Neural progenitor cell (in vitro differentiated cells): ENCODE results near the gene FOLR2. TPM values are rescaled to one million over a fixed set of nuclear protein-coding genes. Genes with fewer than 3 reads are reported as not detected.

Experiments
- DNase-seq: peaks from one replicate; pipeline ENCODE4 v3.0.0-alpha.2; 2016; ENCODE audit warnings: low spot score
- H2AFZ ChIP-seq: fragments of 200-600 bp; sonication (generic); replicated peaks from 2 replicates; pipeline ENCODE4 v1.6.1; 2016; ENCODE audit warnings: antibody characterized with exemption
- H3F3A ChIP-seq: fragments of 200-600 bp; sonication (generic); 2 replicates; pipeline ENCODE4 v1.6.1; 2016; ENCODE audit warnings: antibody characterized with exemption, low read depth
- H3K27ac ChIP-seq: fragments of 200-600 bp; sonication (generic); 2 replicates; pipeline ENCODE4 v1.5.1; 2016; ENCODE audit warnings: mild to moderate bottlenecking
- H3K27me3 ChIP-seq: fragments of 200-600 bp; sonication (generic); 2 replicates; pipeline ENCODE4 v1.6.1; 2016; ENCODE audit warnings: mild to moderate bottlenecking, moderate library complexity
- H3K36me3 ChIP-seq: fragments of 200-600 bp; sonication (generic); 2 replicates; pipeline ENCODE4 v1.5.1; 2016
- H3K4me1 ChIP-seq: fragments of 200-600 bp; sonication (generic); 2 replicates; pipeline ENCODE4 v1.6.1; 2016; ENCODE audit warnings: mixed run types
- H3K4me2 ChIP-seq: fragments of 200-600 bp; sonication (generic); 2 replicates; pipeline ENCODE4 v1.6.1; 2016
- H3K4me3 ChIP-seq: fragments of 200-600 bp; sonication (generic); 2 replicates; pipeline ENCODE4 v1.5.1; 2016
- H3K79me2 ChIP-seq: fragments of 200-600 bp; sonication (generic); 2 replicates; pipeline ENCODE4 v1.6.1; 2016; ENCODE audit warnings: low read depth
- H3K9ac ChIP-seq: fragments of 200-600 bp; sonication (generic); 2 replicates; pipeline ENCODE4 v1.6.1; 2016
- H3K9me3 ChIP-seq: fragments of 200-600 bp; sonication (generic); 2 replicates; pipeline ENCODE4 v1.5.1; 2016; ENCODE audit warnings: low read depth
- H4K20me1 ChIP-seq: fragments of 200-600 bp; sonication (generic); 2 replicates; pipeline ENCODE4 v1.6.1; 2016; ENCODE audit warnings: low read depth
- H3K27ac Mint-ChIP-seq: 3 replicates; pipeline ENCODE4 v1.8.0; 2021; ENCODE audit warnings: mixed read lengths
- H3K27me3 Mint-ChIP-seq: 2 replicates; pipeline ENCODE4 v1.8.0; 2022; ENCODE audit warnings: low read depth, mild to moderate bottlenecking, inconsistent platforms, moderate library complexity, mixed read lengths; ENCODE audit not compliant: insufficient read depth
- H3K36me3 Mint-ChIP-seq: 3 replicates; pipeline ENCODE4 v1.8.0; 2021; ENCODE audit warnings: mixed read lengths
- H3K4me1 Mint-ChIP-seq: 3 replicates; pipeline ENCODE4 v1.8.0; 2021; ENCODE audit warnings: mixed read lengths
- H3K4me3 Mint-ChIP-seq: 3 replicates; pipeline ENCODE4 v1.8.0; 2021; ENCODE audit warnings: mild to moderate bottlenecking, moderate library complexity, mixed read lengths
- H3K9me3 Mint-ChIP-seq: 3 replicates; pipeline ENCODE4 v1.8.0; 2020; ENCODE audit warnings: mixed read lengths
- EZH2 ChIP-seq: fragments of 200-600 bp; sonication (generic); IDR thresholded peaks from 2 replicates; pipeline ENCODE4 v1.6.1; 2017; ENCODE audit warnings: antibody characterized with exemption, mild to moderate bottlenecking, moderate library complexity
- EZH2phosphoT487 ChIP-seq: fragments of 200-600 bp; sonication (generic); IDR thresholded peaks from 2 replicates; pipeline ENCODE4 v1.6.1; 2017; ENCODE audit warnings: antibody characterized with exemption
- total RNA-seq: library from RNA; depleted of rRNA; stranded (reverse); fragments of >200 nt; gene quantifications from 2 replicates; pipeline ENCODE4 v1.2.3, GENCODE V29; 2015; ENCODE audit warnings: low replicate concordance
- TF ChIP-seq, protein P1 (sequence below): fragments of 200-600 bp; sonication (generic); IDR thresholded peaks from 2 replicates; pipeline ENCODE4 v1.5.1; 2017; ENCODE audit warnings: antibody characterized with exemption, mild to moderate bottlenecking

FOLR2 gene
- total RNA-seq, 1 donor from 2014 or later: not detected

DNA sequence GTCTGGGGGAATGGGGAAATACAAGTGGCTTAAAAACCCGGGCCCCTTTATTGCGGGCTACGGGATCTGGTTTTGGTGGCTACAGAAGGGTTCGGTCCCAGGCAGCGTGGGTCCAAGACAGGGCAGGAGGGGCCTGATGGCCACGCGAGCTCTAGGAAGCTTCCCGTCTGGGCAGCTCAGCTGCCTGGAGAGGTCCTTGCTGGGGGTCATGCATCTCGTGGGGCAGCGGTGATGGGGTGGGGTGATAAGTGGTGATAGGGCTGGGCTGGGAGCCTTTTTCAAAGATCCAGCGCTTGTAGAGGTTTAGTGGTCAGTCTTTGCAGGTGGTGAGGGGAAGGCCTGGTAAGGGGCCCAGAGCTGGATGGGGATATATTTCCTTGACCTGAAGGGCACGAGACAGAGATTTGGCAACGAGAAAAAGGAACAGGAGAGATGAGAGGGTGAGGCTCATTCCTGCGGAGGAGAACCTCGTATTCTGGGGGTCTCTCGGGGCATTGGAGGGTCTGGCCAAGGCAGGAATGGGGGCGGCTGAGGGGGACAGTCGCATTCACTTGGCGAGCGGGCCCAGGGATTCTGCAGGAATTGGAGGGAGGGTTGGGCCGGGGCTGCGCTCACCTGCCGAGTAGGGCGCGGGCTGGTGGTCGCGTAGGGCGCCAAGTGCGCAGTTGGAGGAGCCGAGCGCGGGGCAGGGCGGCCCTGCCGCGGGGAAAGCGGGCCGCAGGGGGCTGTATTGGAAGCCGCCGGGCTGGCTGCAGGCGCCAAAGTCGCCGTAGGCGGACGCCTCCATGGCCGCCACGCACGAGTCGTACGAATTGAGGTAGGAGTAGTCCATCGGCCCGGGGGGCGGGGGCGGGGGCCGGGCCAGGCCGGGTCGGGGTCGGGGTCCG lies 26.8 kb downstream of the FOLR2 start:
- Histone ChIP-seq H3K9ac (no peak overlapping the region), H3K4me1 (peaks cover 23% of the 10 kb centered on the region), H3K79me2 (no peaks in the 10 kb centered on the region), H2AFZ (peak overlapping the region; percentile 85), H3F3A (peaks cover 16% of the 10 kb centered on the region), H3K36me3 (no peaks in the 10 kb centered on the region), H3K4me3 (peak overlapping the region; percentile 69), H3K4me2 (peak overlapping the region; percentile 84), H3K27ac (no peak overlapping the region), H4K20me1 (peaks cover 11% of the 10 kb centered on the region), H3K27me3 (peaks cover 100% of the 10 kb centered on the region), H3K9me3 (no peaks in the 10 kb centered on the region)
- H3K9me3 Mint-ChIP-seq: peaks cover 15% of the 10 kb centered on the region
- peak overlapping the region; percentile 81 for H3K4me3 Mint-ChIP-seq
- H3K36me3 Mint-ChIP-seq: peaks cover 8% of the 10 kb centered on the region
- TF ChIP-seq EZH2phosphoT487 (no peak), EZH2 (peak; percentile 61)
- peaks cover 25% of the 10 kb centered on the region for H3K4me1 Mint-ChIP-seq
- DNase-seq: peak; percentile 55
- no peak overlapping the region for H3K27ac Mint-ChIP-seq
- H3K27me3 Mint-ChIP-seq: peaks cover 40% of the 10 kb centered on the region

DNA sequence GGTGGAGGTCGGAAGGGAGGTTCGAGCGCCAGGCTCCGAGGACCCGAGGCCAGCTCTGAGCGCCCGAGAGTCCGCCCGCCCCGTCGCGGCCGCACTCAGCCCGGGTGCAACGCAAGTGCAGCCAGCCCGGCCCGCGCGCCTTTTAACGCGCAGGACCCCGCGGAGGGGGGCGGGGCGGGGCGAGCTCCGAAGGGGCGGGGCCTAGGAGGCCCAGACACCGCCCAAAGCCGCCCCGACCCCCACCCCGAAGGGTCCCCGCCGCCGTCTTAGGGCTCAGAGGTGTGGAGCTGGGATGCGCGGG lies 27.4 kb downstream of the FOLR2 start, which contains the start of gene PHOX2A:
TSS of gene PHOX2A (minus strand) at position 117 of the 301 bp plus-strand sequence. CDS start 172 bp downstream, outside the sequence.
- Histone ChIP-seq H3K9ac (no peak within 1 kb of the TSS), H3K79me2 (no peaks in the 10 kb centered on the region), H3F3A (peaks cover 10% of the 10 kb centered on the region), H3K4me3 (peak within 1 kb of the TSS; percentile 69), H3K27me3 (peaks cover 100% of the 10 kb centered on the region), H3K4me2 (peak within 1 kb of the TSS; percentile 84), H3K27ac (no peak within 1 kb of the TSS), H3K4me1 (peaks cover 17% of the 10 kb centered on the region), H4K20me1 (peaks cover 5% of the 10 kb centered on the region), H3K36me3 (no peaks in the 10 kb centered on the region), H3K9me3 (no peaks in the 10 kb centered on the region), H2AFZ (peak within 1 kb of the TSS; percentile 85)
- TF ChIP-seq EZH2 (no peak), EZH2phosphoT487 (no peak)
- TF ChIP-seq, protein P1, sequence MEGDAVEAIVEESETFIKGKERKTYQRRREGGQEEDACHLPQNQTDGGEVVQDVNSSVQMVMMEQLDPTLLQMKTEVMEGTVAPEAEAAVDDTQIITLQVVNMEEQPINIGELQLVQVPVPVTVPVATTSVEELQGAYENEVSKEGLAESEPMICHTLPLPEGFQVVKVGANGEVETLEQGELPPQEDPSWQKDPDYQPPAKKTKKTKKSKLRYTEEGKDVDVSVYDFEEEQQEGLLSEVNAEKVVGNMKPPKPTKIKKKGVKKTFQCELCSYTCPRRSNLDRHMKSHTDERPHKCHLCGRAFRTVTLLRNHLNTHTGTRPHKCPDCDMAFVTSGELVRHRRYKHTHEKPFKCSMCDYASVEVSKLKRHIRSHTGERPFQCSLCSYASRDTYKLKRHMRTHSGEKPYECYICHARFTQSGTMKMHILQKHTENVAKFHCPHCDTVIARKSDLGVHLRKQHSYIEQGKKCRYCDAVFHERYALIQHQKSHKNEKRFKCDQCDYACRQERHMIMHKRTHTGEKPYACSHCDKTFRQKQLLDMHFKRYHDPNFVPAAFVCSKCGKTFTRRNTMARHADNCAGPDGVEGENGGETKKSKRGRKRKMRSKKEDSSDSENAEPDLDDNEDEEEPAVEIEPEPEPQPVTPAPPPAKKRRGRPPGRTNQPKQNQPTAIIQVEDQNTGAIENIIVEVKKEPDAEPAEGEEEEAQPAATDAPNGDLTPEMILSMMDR: no peak
- Mint-ChIP-seq H3K4me1 (peaks cover 21% of the 10 kb centered on the region), H3K36me3 (peaks cover 5% of the 10 kb centered on the region), H3K27me3 (peaks cover 36% of the 10 kb centered on the region), H3K4me3 (peak within 1 kb of the TSS; percentile 81), H3K9me3 (peaks cover 15% of the 10 kb centered on the region), H3K27ac (no peak within 1 kb of the TSS)
- DNase-seq: peak; percentile 69

DNA sequence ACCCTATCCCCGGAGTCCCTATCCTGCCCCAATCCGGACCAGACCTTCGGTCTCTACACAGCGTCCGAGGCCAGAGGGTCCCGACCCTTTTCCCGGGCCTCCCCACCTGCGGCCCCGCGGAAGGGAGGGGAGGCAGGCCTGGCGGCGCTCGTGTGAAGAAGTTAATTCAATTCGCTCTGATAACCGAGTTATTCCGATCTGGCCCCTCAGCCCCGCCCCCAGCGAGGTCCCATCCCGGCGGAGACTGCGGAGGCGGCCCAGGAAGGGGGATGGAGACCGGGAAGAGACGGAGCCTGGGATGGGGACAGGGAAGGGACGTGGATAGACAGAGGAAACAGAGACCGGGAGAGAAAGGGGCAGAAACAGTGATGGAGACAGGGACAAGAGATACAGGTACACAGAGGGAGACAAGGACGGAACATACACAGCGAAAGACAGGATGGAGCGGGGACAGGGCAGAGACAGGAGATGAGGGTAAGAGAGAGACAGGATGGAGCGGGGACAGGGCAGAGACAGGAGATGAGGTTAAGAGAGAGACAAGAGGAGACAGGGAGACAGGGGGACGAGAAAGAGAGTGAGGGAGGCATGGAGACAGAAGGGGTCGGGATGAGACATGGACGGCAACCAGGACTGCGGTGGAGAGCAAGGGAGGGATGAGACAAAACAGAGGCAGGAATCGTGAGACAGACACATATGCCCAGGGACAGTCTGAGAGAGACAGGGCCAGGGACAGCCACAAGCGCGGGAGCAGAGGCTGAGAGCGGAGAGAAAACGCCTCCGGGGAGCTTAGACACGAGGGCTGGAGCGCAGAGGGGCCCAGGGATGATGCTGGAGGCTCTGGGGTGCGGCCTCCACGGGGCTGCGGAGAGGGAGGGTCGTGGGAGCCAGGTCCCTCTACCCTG lies 28.0 kb downstream of the FOLR2 start:
- TF ChIP-seq, protein P1: no peak
- peak; percentile 87 for TF ChIP-seq EZH2phosphoT487
- TF ChIP-seq EZH2: peak; percentile 83
- H3K9ac ChIP-seq: no peak overlapping the region
- H2AFZ ChIP-seq: peak overlapping the region; percentile 85
- H3F3A ChIP-seq: peaks cover 5% of the 10 kb centered on the region
- H3K79me2 ChIP-seq: no peaks in the 10 kb centered on the region
- H4K20me1 ChIP-seq: no peaks in the 10 kb centered on the region
- Mint-ChIP-seq H3K9me3 (peaks cover 15% of the 10 kb centered on the region), H3K27ac (no peak overlapping the region), H3K4me3 (peak overlapping the region; percentile 77), H3K4me1 (peaks cover 17% of the 10 kb centered on the region), H3K27me3 (peaks cover 34% of the 10 kb centered on the region), H3K36me3 (peaks cover 5% of the 10 kb centered on the region)
- peaks cover 11% of the 10 kb centered on the region for H3K4me1 ChIP-seq
- H3K4me2 ChIP-seq: peak overlapping the region; percentile 84
- no peak overlapping the region for H3K27ac ChIP-seq
- DNase-seq: peak; percentile 72
- H3K36me3 ChIP-seq: no peaks in the 10 kb centered on the region
- peaks cover 94% of the 10 kb centered on the region for H3K27me3 ChIP-seq
- H3K4me3 ChIP-seq: peak overlapping the region; percentile 69
- H3K9me3 ChIP-seq: no peaks in the 10 kb centered on the region
